Epithelial cell of proximal tubule (primary cell): Measurements from ENCODE around the gene FAM149A. TPM values are rescaled to one million over a fixed set of nuclear protein-coding genes. Genes with fewer than 3 reads are reported as not detected.

ENCODE experiments used
- DNase-seq: peaks from one replicate; pipeline ENCODE4 v3.0.0-alpha.2; 2011; ENCODE audit warnings: low read depth
- H3K4me3 ChIP-seq: 2 replicates; pipeline ENCODE4 v1.5.1; 2011; ENCODE audit warnings: low read depth, mild to moderate bottlenecking, low read length
- CTCF ChIP-seq: conservative IDR thresholded peaks from 2 replicates; pipeline ENCODE4 v1.5.1; 2012; ENCODE audit warnings: low read depth, mild to moderate bottlenecking, low read length
- total RNA-seq: library from RNA; depleted of rRNA; stranded (reverse); fragments of >200 nt; gene quantifications from 2 replicates; pipeline ENCODE4 v1.2.3, GENCODE V29; 2015

The FAM149A gene
- total RNA-seq, result 23.1 and 25.1 TPM in 2 replicates

GRCh38 chr4:186104114-186104889 lies at the start of gene FAM149A:
TSS of gene FAM149A (plus strand) at chr4:186104704.
- peak within 1 kb of the TSS; percentile 70 for H3K4me3 ChIP-seq
- no peak for TF ChIP-seq CTCF
- no peak for DNase-seq

GRCh38 chr4:186058253-186058979 lies 46.1 kb upstream of the FAM149A start:
- no peak for DNase-seq
- TF ChIP-seq CTCF, result no peak
- no peak overlapping the region for H3K4me3 ChIP-seq

GRCh38 chr4:186058980-186059316 lies 45.6 kb upstream of the FAM149A start:
- TF ChIP-seq CTCF, result no peak
- DNase-seq, result no peak
- no peak overlapping the region for H3K4me3 ChIP-seq

GRCh38 chr4:186061921-186062320 lies 42.6 kb upstream of the FAM149A start:
- no peak for TF ChIP-seq CTCF
- H3K4me3 ChIP-seq, result no peak overlapping the region
- DNase-seq, result no peak

- TF ChIP-seq CTCF, result peak; percentile 85
- H3K4me3 ChIP-seq, result peak overlapping the region; percentile 56
- DNase-seq, result peak; percentile 37
Observed at GRCh38 chr4:186067757-186068385, 36.6 kb upstream of the FAM149A start.

- TF ChIP-seq CTCF, result no peak
- DNase-seq, result no peak
- H3K4me3 ChIP-seq, result peak within 1 kb of the TSS; percentile 56
Observed at GRCh38 chr4:186068581-186069348, 35.7 kb upstream of the FAM149A start, which contains the start of gene TLR3. TSS of gene TLR3 (plus strand) at chr4:186069156. CDS start at chr4:186076620, 7,464 bp downstream.
